NCI-H2196 (cell line): ENCODE data around the gene RNF20.
"Not testable (repeated sequence)": the region's sequence is repeated elsewhere in the genome, so short reads cannot be mapped to it uniquely, and the experiment has no call there.

ENCODE experiments used
- DNase-seq: peaks from one replicate; lab custom pipeline; 2025; ENCODE audit not compliant: unreplicated experiment; lab: John Stamatoyannopoulos, UW

Gene RNF20

DNA sequence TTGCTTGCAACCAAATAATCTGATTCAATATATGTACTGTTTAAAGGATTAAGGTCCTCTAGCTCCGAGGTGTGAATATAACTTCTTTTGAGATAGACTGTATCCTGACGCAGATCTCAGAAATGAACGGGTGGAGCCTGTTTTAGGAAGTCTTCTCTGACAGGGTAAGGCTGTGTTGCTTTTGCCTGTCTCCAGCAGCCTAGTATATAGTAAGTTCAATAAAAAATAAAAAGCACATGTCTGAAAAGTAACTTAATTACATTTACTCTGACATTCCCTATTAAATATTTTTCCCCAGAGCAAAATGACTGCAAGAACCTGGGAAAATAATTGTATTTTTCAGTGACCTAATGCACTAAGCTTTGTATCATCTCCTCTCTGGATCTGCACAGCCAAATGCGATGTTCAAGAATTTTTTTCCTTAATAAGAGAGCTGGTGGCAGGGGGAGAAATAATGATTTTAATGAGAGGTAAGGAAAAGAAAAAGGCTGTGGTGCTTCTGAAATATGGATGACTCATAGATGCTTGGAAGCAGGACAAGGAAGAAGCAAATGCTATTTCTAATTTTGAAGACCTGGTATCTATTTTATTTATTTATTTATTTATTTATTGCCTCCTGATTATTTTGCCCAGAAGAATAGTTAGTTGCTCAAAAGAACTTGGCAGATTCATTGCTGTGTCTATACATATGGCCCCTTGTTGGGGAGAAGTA is 53.8 kb downstream of the RNF20 start:
- DNase-seq: no peak

DNA sequence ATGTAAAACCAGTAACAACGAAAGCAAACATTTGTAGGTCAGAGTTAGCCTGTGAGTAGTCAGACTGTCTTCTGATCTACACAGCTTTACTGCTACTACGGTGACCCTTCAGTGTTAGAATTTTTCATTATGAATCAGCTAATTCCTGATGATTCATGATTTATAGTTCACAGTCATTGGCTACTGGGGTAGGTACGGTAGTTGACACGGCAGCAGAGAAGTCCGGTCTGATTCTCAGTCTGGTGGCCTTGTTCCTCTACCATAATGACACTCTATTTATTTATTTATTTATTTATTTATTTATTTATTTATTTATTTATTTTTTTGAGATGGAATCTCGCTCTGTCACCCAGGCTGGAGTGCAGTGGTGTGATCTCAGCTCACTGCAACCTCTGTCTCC is 56.4 kb downstream of the RNF20 start:
- not testable (repeated sequence) for DNase-seq

DNA sequence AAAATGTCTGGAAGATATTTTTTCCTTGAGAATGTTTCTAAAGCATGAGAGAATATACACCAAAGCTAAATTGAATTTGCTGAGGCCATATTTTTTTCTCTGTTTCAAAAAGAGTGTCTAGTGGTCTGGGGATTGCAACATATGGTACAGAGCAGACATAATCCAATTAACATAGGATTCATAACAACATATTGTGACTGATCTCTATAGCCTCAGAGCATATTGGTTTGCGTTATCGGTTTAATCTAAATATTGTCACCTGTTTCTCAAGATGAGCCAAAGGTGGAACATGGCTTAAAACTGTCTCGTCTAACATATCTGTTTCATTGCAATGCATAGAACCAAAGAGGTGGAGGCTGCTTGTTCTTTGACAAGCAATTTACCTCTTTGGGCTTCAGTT is 57.2 kb downstream of the RNF20 start:
- no peak for DNase-seq

DNA sequence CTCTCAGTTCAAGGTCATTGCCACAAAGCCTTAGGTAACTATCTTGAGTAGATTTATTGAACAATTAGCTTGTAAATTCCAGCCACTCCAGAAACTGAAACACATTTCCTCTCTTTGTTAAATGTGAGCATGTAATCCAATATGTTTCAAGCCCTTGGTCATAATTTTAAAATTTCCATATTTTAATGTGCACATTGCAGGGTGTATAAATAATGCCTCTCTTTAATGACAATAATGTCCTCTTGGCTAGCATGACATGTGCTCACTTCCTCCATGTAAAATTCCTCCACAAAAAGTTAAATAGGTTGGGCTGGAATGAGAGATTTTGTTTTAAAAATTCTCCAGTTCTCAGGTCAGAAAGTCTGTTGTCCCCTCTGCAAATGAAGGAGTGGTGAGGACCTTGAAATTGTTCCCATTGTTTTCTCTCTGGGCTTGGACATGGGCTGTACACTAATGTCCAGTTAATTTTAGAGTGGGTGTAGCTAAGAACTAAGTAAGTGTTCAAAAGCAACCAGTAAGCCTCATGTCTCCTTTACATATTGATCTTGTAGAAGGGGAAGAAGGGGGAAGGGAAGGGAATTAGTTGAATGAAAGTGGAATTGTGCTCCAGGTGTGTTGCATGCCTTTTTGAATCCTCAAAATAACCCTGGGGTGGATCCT is 58.3 kb downstream of the RNF20 start:
- no peak for DNase-seq

DNA sequence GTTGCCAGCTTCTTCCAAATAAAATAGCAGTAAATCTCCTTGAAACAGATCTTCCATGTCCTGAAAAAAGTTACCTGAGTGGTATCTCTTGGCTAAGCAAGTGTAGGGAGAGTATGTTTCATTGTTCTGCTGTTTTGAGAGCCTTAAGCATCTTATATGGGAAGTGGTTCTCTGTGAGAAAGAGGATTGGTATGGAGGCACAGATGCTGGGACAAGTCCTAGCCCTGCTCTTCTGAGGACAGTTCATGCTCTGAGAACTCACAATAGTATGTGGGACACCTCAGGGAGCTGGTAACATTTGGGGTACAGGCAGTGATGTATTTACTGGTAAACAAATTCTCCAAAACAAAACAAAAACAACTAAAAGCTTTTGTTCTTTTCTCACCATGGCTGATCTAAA is 59.1 kb downstream of the RNF20 start:
- DNase-seq: no peak

DNA sequence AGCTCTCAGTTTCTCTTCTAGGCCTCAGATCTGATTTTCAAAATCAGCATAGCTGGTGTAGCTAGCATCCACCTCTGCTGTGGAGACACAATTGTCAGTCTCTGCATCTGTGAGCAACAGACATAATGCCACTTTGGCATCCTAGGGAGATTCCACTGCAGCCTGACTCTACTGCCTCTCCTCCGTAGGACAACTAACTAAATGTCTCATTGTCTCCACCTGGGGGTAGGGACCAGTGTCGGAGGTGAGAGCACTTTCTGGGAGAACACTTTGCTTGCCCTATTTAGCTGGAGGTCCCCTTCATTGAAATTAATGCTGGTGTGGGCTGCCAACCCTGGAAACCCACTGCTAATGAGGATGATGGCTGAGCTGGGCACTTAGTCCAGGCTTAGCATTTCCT is 59.7 kb downstream of the RNF20 start:
- no peak for DNase-seq

DNA sequence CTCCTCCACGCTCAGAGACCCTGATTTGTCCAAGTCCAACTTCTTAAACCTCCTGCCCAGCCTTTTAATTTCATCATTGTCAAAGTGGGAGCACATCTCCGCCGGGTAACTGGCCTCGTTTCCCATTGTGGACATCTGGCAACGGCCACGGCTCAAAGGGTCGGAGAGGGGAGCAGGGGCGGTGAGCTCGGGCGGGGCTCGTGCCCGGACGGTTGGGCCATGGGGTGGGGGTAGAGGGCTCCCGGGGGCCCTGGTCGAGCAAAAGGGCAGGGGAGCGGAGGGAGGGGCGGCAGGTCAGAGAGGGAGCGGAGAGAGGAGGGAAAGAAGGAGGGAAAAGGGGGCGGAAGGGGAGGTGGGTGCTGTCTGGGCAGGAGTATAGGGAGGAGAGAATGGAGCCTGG is 61.1 kb downstream of the RNF20 start, which contains the start of gene PPP3R2:
TSS of gene PPP3R2 (minus strand) at position 174 of the 400 bp plus-strand sequence. CDS start at position 126, 48 bp downstream.
- DNase-seq: no peak

DNA sequence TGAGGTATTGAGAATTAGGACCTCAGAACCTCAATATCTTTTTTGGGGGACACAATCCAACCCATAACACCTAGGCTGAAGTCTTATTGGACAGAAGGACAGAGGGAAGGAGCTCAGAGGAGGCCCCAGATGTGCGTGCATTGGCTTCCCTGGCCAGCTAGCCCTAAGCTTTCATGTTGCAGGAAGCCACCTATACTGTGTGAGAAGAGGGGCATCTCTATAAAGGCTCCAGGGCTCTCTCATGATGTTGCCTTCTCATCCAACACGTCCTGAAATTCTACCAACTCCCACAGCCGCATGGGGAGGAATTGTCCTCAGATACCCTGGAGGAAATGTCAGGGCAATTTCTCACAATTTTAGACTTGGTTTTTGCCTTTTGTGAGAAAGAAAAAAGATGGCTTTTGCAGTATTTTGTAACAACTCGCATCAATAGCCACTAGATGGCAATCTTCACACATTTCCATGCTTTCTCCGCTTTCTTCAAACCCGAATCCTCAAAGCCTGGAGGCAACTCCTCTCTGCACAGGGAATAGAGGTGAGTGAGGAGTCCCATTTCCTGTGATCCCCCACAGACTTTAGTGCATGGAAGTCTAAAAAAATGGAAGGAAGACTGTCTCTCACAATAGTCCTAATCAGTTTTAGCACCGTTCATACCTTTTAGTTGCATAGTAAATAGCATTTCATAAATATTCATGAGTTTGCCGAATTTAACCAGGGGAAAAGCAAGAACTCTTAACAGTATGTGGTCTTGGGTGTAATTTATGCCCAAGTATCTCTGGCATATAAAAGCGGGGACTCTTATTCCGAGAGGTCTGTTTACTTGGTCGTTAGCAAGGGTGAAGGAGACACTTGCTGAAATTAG is 68.5 kb downstream of the RNF20 start:
- DNase-seq: peak; percentile 22

DNA sequence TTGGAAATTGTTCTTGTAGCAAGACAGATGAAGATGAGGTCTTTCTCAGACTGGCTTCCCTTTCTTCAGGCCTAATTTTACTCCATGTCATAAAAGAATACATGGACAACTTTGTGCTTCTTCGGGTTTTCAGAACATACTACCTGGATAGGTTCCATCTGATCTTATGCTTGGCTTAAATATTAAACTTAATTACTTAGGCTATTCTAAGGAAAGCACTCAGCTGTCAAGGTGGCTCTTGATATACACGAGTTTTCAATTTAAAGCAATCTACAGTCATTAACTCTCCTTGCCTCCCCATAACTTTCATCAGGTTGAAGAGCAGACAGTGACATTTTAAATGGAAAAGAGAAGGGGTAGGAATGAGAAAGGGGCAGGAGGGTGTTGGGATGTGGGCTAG is 70.6 kb downstream of the RNF20 start:
- DNase-seq: no peak

DNA sequence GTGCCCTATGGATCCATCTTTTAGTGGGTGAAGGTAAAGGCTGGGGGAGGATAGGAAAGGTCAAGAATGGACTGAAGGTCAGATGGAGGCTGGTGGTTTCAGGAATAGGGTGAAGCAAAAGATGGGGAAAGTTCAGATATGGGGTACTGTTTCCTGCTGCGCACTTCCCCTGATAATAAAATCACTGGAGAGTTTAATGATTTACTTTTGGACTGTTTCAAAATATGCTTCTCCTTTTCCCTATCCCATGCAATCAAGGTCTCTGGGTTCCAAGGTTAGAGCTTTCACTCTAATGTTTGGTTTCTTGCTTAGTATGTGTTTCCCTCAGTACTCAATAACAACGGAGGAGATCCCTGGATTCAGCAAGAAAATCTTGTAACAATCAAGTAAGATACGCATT is 71.9 kb downstream of the RNF20 start:
- no peak for DNase-seq
